HCT116 (cell line): ENCODE results near the gene KMT5C. TPM values are rescaled to one million over a fixed set of nuclear protein-coding genes. Genes with fewer than 3 reads are reported as not detected.

Experiments
- ATAC-seq: fragments of 200-7000 bp; cut with Tn5 transposase; 2 replicates; pipeline ENCODE4 v1.9.1; 2020; ENCODE audit warnings: mild to moderate bottlenecking, moderate library complexity
- BruUV-seq: library from RNA; stranded (reverse); fragments of 400-500 nt; replicated peaks from 2 replicates; lab custom pipeline; 2021; lab: Mats Ljungman, UMichigan
- CTCF ChIA-PET: fragments of 300-600 bp; sonication (Branson Sonifier 250); formaldehyde crosslinking; loops from one replicate; lab custom pipeline; 2021; ENCODE audit warnings: antibody characterized with exemption; lab: Charles Lee
- POLR2A ChIA-PET: fragments of 300-600, 350-600 bp; sonication (Branson Sonifier 250); formaldehyde crosslinking; loops from one replicate; lab custom pipeline; 2021; ENCODE audit warnings: antibody characterized with exemption; lab: Charles Lee
- RAD21 ChIA-PET, 2 experiments: fragments of 300-600 bp; sonication (Branson Sonifier 250); formaldehyde crosslinking; loops; one replicate each; lab custom pipeline; 2023; ENCODE audit warnings: low total read pairs in 2 of 2; ENCODE audit not compliant: uncharacterized antibody in 2 of 2, unreplicated experiment in 2 of 2, low non-redundant PET in 1 of 2; lab: Charles Lee
- DNase-seq: peaks from one replicate; pipeline ENCODE4 v3.0.0-alpha.2; 2010; ENCODE audit warnings: low read depth, low spot score
- H2AFZ ChIP-seq: fragments of 200-600 bp; shearing (Covaris generic), sonication (generic); 2 replicates; pipeline ENCODE4 v1.6.1; 2017; ENCODE audit warnings: low read depth, mixed run types, mixed read lengths, antibody characterized with exemption, low read length; ENCODE audit not compliant: poor library complexity, severe bottlenecking
- H3K27ac ChIP-seq: 2 replicates; pipeline ENCODE4 v1.5.1; 2012; ENCODE audit warnings: low read depth, low read length
- H3K27me3 ChIP-seq: fragments of 200-600 bp; sonication (generic); 2 replicates; pipeline ENCODE4 v1.6.1; 2016; ENCODE audit warnings: mixed run types, low read length, mixed read lengths; ENCODE audit not compliant: insufficient read depth
- H3K36me3 ChIP-seq, 2 experiments: fragments of 200-500 bp in 1 of 2; fragments of 200-600 bp in 1 of 2; sonication (Bioruptor generic) in 1 of 2; sonication (generic) in 1 of 2; 2 replicates each; pipeline versions ENCODE4 v1.5.1 to v1.6.1; 2014 to 2016; ENCODE audit warnings: low read length in 2 of 2, inconsistent platforms in 1 of 2, mixed read lengths in 1 of 2, mixed run types in 1 of 2; ENCODE audit not compliant: insufficient read depth in 2 of 2, control insufficient read depth in 1 of 2
- H3K4me1 ChIP-seq, 2 experiments: fragments of 200-600 bp in 1 of 2; sonication (generic) in 1 of 2; 2 replicates each; pipeline versions ENCODE4 v1.5.1 to v1.6.1; 2012 to 2017; ENCODE audit warnings: low read length in 2 of 2, inconsistent platforms in 1 of 2, mild to moderate bottlenecking in 1 of 2, mixed read lengths in 1 of 2, mixed run types in 1 of 2, moderate library complexity in 1 of 2; ENCODE audit not compliant: insufficient read depth in 2 of 2, control insufficient read depth in 1 of 2
- H3K4me2 ChIP-seq: fragments of 200-600 bp; sonication (generic); 2 replicates; pipeline ENCODE4 v1.6.1; 2017; ENCODE audit warnings: mixed run types, low read length, mixed read lengths
- H3K4me3 ChIP-seq, 2 experiments: fragments of 200-600 bp in 1 of 2; sonication (generic) in 1 of 2; replicated peaks in 1 of 2; 2 replicates each; pipeline ENCODE4 v1.5.1; 2011 to 2016; ENCODE audit warnings: low read length in 2 of 2, control low read depth in 1 of 2, low read depth in 1 of 2, mild to moderate bottlenecking in 1 of 2, mixed read lengths in 1 of 2, mixed run types in 1 of 2
- H3K79me2 ChIP-seq: fragments of 200-600 bp; sonication (generic); 2 replicates; pipeline ENCODE4 v1.6.1; 2017; ENCODE audit warnings: mild to moderate bottlenecking, mixed run types, low read length, moderate library complexity, mixed read lengths; ENCODE audit not compliant: insufficient read depth
- H3K9ac ChIP-seq: fragments of 200-600 bp; sonication (generic); 2 replicates; pipeline ENCODE4 v1.6.1; 2016; ENCODE audit warnings: low read length, mixed read lengths
- H3K9me2 ChIP-seq: fragments of 200-600 bp; sonication (generic), shearing (Covaris generic); 2 replicates; pipeline ENCODE4 v1.6.1; 2017; ENCODE audit warnings: mixed run types, mild to moderate bottlenecking, moderate library complexity; ENCODE audit not compliant: insufficient read depth
- H3K9me3 ChIP-seq, 2 experiments: fragments of 200-500 bp in 1 of 2; fragments of 200-600 bp in 1 of 2; sonication (Bioruptor generic) in 1 of 2; sonication (generic) in 1 of 2; 2 replicates each; pipeline ENCODE4 v1.6.1; 2014 to 2017; ENCODE audit warnings: low read length in 2 of 2, mixed read lengths in 2 of 2, inconsistent platforms in 1 of 2, low read depth in 1 of 2, mild to moderate bottlenecking in 1 of 2, mixed run types in 1 of 2, moderate library complexity in 1 of 2; ENCODE audit not compliant: control insufficient read depth in 1 of 2, insufficient read depth in 1 of 2
- H4K20me1 ChIP-seq: fragments of 200-600 bp; sonication (generic), shearing (Covaris generic); 2 replicates; pipeline ENCODE4 v1.6.1; 2017; ENCODE audit warnings: mixed run types, mild to moderate bottlenecking, moderate library complexity; ENCODE audit not compliant: insufficient read depth
- EZH2phosphoT487 ChIP-seq: fragments of 200-600 bp; IDR thresholded peaks from 2 replicates; pipeline ENCODE4 v1.6.1; 2018; ENCODE audit warnings: antibody characterized with exemption, borderline replicate concordance
- JUND ChIP-seq: IDR thresholded peaks from 2 replicates; pipeline ENCODE4 v1.6.1; 2012
- RAD21 ChIP-seq: IDR thresholded peaks from 2 replicates; pipeline ENCODE4 v1.6.1; 2012; ENCODE audit warnings: low read depth, mild to moderate bottlenecking
- SIN3A ChIP-seq: IDR thresholded peaks from 2 replicates; pipeline ENCODE4 v1.6.1; 2012; ENCODE audit warnings: low read depth
- SP1 ChIP-seq: IDR thresholded peaks from 2 replicates; pipeline ENCODE4 v1.6.1; 2012; ENCODE audit warnings: low read depth
- TCF7L2 ChIP-seq: IDR thresholded peaks from 2 replicates; pipeline ENCODE4 v1.7.0; 2011; ENCODE audit warnings: borderline replicate concordance, inconsistent platforms; ENCODE audit not compliant: insufficient read depth, insufficient read length; ENCODE audit errors: extremely low read depth
- ZNF274 ChIP-seq: fragments of 200-500 bp; sonication (Bioruptor generic); IDR thresholded peaks from 2 replicates; pipeline ENCODE4 v1.6.1; 2014; ENCODE audit warnings: mild to moderate bottlenecking, low read depth, low read length, inconsistent platforms
- intact Hi-C: fragments of 100-400 bp; cut with micrococcal nuclease; formaldehyde crosslinking; loops from 2 replicates; pipeline ENCODE4 v1.10.0; 2022
- total RNA-seq: library from RNA; stranded (reverse); gene quantifications from one replicate; pipeline ENCODE4 v1.2.1, GENCODE V29; 2021; ENCODE audit not compliant: unreplicated experiment
- TF ChIP-seq, protein P1 (sequence below): IDR thresholded peaks from 2 replicates; pipeline ENCODE4 v1.6.1; 2011; ENCODE audit warnings: mild to moderate bottlenecking, low read length, moderate library complexity; ENCODE audit not compliant: insufficient replicate concordance; ENCODE audit errors: extremely low read depth
- TF ChIP-seq, protein P2 (sequence below): IDR thresholded peaks from 2 replicates; pipeline ENCODE4 v1.6.1; 2012

KMT5C gene
- total RNA-seq, 1 experiment from 2014 or later = 27.5 TPM

DNA sequence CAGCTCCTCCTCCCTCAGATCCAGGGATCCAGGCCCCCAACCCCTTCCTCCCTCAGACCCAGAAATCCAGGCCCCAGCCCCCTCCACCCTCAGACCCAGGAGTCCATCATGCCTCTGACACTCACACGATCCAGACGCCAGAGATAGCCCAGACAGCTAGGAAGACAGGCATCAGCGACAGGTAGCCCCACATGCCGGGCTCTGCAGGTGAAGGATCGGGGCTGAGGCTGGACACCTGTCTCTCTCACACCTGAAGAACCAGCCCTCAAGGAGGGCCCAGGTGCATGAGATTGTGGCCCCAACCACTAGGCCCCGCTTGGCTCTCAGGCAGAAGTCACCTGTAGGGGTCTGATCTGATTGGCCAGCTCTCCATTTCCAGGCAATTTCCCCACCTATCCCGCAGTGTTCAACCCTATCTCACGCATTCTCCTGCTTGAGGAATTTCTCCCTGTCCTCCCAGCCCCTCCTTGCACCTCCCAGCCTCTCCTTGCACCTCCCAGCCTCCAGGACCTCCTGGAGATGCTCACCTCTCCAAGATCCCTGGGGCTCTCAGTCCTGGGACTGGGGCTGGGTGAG, 18.7 kb upstream of the KMT5C start:
- no peaks in the 10 kb centered on the region for H3K4me1 ChIP-seq
- H4K20me1 ChIP-seq = no peaks in the 10 kb centered on the region
- no peak overlapping the region for H3K4me2 ChIP-seq
- BruUV-seq = no TSS peak
- H3K9me3 ChIP-seq = no peaks in the 10 kb centered on the region
- H3K27me3 ChIP-seq = no peaks in the 10 kb centered on the region
- no peak for TF ChIP-seq EZH2phosphoT487
- TF ChIP-seq, protein P1, sequence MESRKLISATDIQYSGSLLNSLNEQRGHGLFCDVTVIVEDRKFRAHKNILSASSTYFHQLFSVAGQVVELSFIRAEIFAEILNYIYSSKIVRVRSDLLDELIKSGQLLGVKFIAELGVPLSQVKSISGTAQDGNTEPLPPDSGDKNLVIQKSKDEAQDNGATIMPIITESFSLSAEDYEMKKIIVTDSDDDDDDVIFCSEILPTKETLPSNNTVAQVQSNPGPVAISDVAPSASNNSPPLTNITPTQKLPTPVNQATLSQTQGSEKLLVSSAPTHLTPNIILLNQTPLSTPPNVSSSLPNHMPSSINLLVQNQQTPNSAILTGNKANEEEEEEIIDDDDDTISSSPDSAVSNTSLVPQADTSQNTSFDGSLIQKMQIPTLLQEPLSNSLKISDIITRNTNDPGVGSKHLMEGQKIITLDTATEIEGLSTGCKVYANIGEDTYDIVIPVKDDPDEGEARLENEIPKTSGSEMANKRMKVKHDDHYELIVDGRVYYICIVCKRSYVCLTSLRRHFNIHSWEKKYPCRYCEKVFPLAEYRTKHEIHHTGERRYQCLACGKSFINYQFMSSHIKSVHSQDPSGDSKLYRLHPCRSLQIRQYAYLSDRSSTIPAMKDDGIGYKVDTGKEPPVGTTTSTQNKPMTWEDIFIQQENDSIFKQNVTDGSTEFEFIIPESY = no peak
- TF ChIP-seq SP1 = no peak
- H3K9me2 ChIP-seq = no peaks in the 10 kb centered on the region
- DNase-seq = no peak
- POLR2A ChIA-PET = no interaction called here
- no peak overlapping the region for H2AFZ ChIP-seq
- no peak; the same call in 1 of the 2 replicates for ATAC-seq
- no peaks in the 10 kb centered on the region for H3K36me3 ChIP-seq
- H3K4me3 ChIP-seq = no peak overlapping the region
- H3K79me2 ChIP-seq = no peaks in the 10 kb centered on the region
- no peak overlapping the region for H3K27ac ChIP-seq
- RAD21 ChIA-PET = no interaction called here
- intact Hi-C loops = no loop called here
- CTCF ChIA-PET = interaction anchor here (2.6 kb wide), 1 partner anchor 19 kb away, joined by 12 read pairs; no protein-coding TSS in a partner anchor
- no peak overlapping the region for H3K9ac ChIP-seq

- ChIA-PET RAD21 (no interaction called here), CTCF (interaction anchor here (2.6 kb wide), 1 partner anchor 20 kb away, joined by 12 read pairs; no protein-coding TSS in a partner anchor), POLR2A (no interaction called here)
- no peaks in the 10 kb centered on the region for H3K4me1 ChIP-seq
- no peaks in the 10 kb centered on the region for H3K27me3 ChIP-seq
- H3K27ac ChIP-seq = no peak overlapping the region
- TF ChIP-seq, protein P2, sequence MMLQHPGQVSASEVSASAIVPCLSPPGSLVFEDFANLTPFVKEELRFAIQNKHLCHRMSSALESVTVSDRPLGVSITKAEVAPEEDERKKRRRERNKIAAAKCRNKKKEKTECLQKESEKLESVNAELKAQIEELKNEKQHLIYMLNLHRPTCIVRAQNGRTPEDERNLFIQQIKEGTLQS = no peak
- TF ChIP-seq SP1 (no peak), ZNF274 (no peak), SIN3A (no peak), EZH2phosphoT487 (no peak), JUND (no peak), TCF7L2 (no peak), RAD21 (no peak)
- no peaks in the 10 kb centered on the region for H4K20me1 ChIP-seq
- intact Hi-C loops = no loop called here
- H3K9me3 ChIP-seq = no peaks in the 10 kb centered on the region
- ATAC-seq (no peak), DNase-seq (no peak)
- no peak overlapping the region for H3K4me3 ChIP-seq
- H3K36me3 ChIP-seq = no peaks in the 10 kb centered on the region
- H3K9ac ChIP-seq = no peak overlapping the region
- H3K9me2 ChIP-seq = no peaks in the 10 kb centered on the region
- no TSS peak for BruUV-seq
- H3K79me2 ChIP-seq = no peaks in the 10 kb centered on the region
- no peak overlapping the region for H2AFZ ChIP-seq
- no peak overlapping the region for H3K4me2 ChIP-seq
Observed at GRCh38 chr19:55321466-55322137, 18.1 kb upstream of the KMT5C start.
